ENCODE measurements around the gene SSC5D. TPM values are rescaled to one million over a fixed set of nuclear protein-coding genes. Genes with fewer than 3 reads are reported as not detected.

SSC5D gene
- total and polyA plus RNA-seq, 2 of the 4 experiments (the other 2 are of a cell fraction), result 1.4 to 19.1 TPM

DNA sequence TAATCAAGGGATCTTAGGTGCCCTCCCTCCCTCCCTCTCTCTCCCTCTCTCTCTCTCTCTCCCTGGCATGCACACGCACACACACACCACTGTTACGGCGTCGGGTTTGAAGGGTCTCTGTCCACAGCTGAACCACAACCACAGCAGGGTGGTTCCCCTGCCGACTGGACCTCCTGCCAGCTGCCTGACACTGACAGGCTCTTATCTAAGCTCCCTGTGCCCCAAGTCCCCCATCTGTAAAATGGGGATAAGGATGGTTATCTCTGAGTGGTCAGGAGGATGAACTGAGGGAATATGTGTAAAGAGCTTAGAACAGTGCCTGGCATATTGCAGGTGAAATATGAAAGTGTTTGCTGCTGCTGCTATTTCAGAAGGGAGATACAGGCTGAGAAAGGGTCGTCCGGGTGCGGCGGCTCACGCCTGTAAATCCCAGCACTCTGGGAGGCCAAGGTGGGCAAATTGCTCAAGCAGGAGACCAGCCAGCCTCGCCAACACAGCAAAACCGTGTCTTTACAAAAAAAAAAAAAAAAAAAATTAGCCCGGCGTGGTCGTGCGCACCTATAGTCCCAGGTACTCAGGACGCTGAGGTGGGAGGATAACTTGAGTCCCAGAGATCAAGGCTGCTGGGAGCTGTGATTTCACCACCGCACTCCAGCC lies 44.3 kb upstream of the SSC5D start:
- H3K79me1 ChIP-seq (ENCODE audit: low read depth in 1 of 2, low read length in 2 of 2), result no peaks in the 10 kb centered on the region
- DNase-seq (no peak), ATAC-seq (ENCODE audit: low read depth) (no peak)
- H2AFZ ChIP-seq (replicated peaks; ENCODE audit: low read length, poor library complexity), result no peak overlapping the region
- no peak overlapping the region for H2BK15ac ChIP-seq (ENCODE audit: low read depth, low read length)
- no peak overlapping the region for H3K56ac ChIP-seq (ENCODE audit: extremely low read depth, insufficient read depth, low read length)
- no peak overlapping the region for H3K14ac ChIP-seq (replicated peaks; ENCODE audit: low read depth, low read length)
- H3K27me3 ChIP-seq (ENCODE audit: control insufficient read depth, insufficient read depth, low read length), result peaks cover 67% of the 10 kb centered on the region
- H2BK5ac ChIP-seq (ENCODE audit: low read depth, low read length, poor library complexity, severe bottlenecking), result no peak overlapping the region
- H4K91ac ChIP-seq (ENCODE audit: insufficient read depth, low read depth, low read length), result no peak overlapping the region
- TF ChIP-seq MXI1 (IDR thresholded peaks at IDR 0.05; ENCODE audit: borderline replicate concordance, low read depth, low read length), result no peak
- no peak for TF ChIP-seq RAD21 (IDR thresholded peaks at IDR 0.05; ENCODE audit: low read length)
- no peak for TF ChIP-seq BHLHE40 (IDR thresholded peaks at IDR 0.05; ENCODE audit: low read depth, low read length)
- no peak for TF ChIP-seq CHD1 (IDR thresholded peaks at IDR 0.05; ENCODE audit: low read depth, low read length)
- TF ChIP-seq RFX5 (IDR thresholded peaks at IDR 0.05; ENCODE audit: low read depth, low read length), result no peak
- POLR2A ChIA-PET (ENCODE audit: unreplicated experiment), result no interaction called here
- H3K9me3 ChIP-seq (ENCODE audit: control insufficient read depth, insufficient read depth, low read length), result no peaks in the 10 kb centered on the region
- no peak overlapping the region for H4K8ac ChIP-seq (ENCODE audit: low read depth in 2 of 2, low read length in 2 of 2)
- no peak overlapping the region for H3K18ac ChIP-seq (ENCODE audit: low read depth, low read length)
- no peaks in the 10 kb centered on the region for H3K4me1 ChIP-seq (ENCODE audit: control insufficient read depth, insufficient read depth, low read length)
- no peak overlapping the region for H2BK20ac ChIP-seq (ENCODE audit: low read depth, low read length)
- H2BK120ac ChIP-seq (ENCODE audit: low read depth, low read length), result no peak overlapping the region
- CTCF ChIA-PET, result interaction anchor here (0.7 kb wide), 1 partner anchor 322 kb away, joined by 3 read pairs; no protein-coding TSS in a partner anchor
- H3K9me1 ChIP-seq (ENCODE audit: insufficient read depth, low read length), result no peaks in the 10 kb centered on the region; the same call in 1 of the 2 replicates
- no peak overlapping the region for H3K4ac ChIP-seq (ENCODE audit: low read depth, low read length)
- dilution Hi-C loops (cut with HindIII; ENCODE audit: low sequenced_read_pairs, unreplicated experiment), result no loop called here
- in situ Hi-C loops (cut with MboI; ENCODE audit: low sequenced_read_pairs), result no loop called here
- no TSS peak for BruUV-seq (replicated peaks)
- H3K9ac ChIP-seq (ENCODE audit: low read depth, low read length), result no peak overlapping the region
- peaks cover 8% of the 10 kb centered on the region; the same call in 1 of the 2 replicates for H4K20me1 ChIP-seq (ENCODE audit: insufficient read depth, low read length)
- H3K27ac ChIP-seq (ENCODE audit: insufficient read depth, low read length), result no peak overlapping the region
- no peak overlapping the region for H2AK9ac ChIP-seq (replicated peaks; ENCODE audit: low read depth, low read length, poor library complexity)
- H3K4me3 ChIP-seq (ENCODE audit: insufficient read depth, low read depth, low read length), result no peak overlapping the region
- intact Hi-C loops (cut with micrococcal nuclease), result no loop called here
- no peaks in the 10 kb centered on the region for H3K36me3 ChIP-seq (ENCODE audit: control insufficient read depth, insufficient read depth, low read length)
- no peak overlapping the region for H3K4me2 ChIP-seq (ENCODE audit: low read depth, low read length)
- 20% methylated on average over 2 of the region's 18 CpGs; no CpG with 5 or more reads in 1 of the 2 experiments for WGBS, 2 experiments (ENCODE audit: extremely low coverage in 2 of 2, insufficient read length in 1 of 2)
- H3K23ac ChIP-seq (ENCODE audit: low read depth, low read length), result no peak overlapping the region
- H4K5ac ChIP-seq (ENCODE audit: low read depth, low read length), result no peak overlapping the region
- no peak overlapping the region for H2AK5ac ChIP-seq (ENCODE audit: low read depth, low read length)

Measured in IMR-90 (cell line).